Activated naive CD8-positive, alpha-beta T cell treated with anti-CD3 and anti-CD28 coated beads, Interleukin-2, amount 10 ng/mL, durations not matched to agents 7 days and 5 days (primary cell): ENCODE results near the gene SPRING1. TPM values are rescaled to one million over a fixed set of nuclear protein-coding genes. Genes with fewer than 3 reads are reported as not detected.

ENCODE experiments used
- ATAC-seq: fragments of 150-1000 bp; cut with Tn5 transposase; one replicate; pipeline ENCODE4 v1.10.0; 2021; ENCODE audit warnings: low read depth, moderate library complexity
- POLR2A ChIA-PET: fragments of 350-600 bp; sonication (Branson Sonifier 250); formaldehyde crosslinking; loops from one replicate; lab custom pipeline; 2021; ENCODE audit warnings: antibody characterized with exemption; lab: Charles Lee
- DNase-seq: peaks from one replicate; pipeline ENCODE4 v3.0.0; 2021
- H3K27ac Mint-ChIP-seq: one replicate; pipeline ENCODE4 v1.8.0; 2022; ENCODE audit warnings: mild to moderate bottlenecking, mixed read lengths
- H3K27me3 Mint-ChIP-seq: one replicate; pipeline ENCODE4 v1.8.0; 2022; ENCODE audit warnings: mild to moderate bottlenecking, moderate library complexity, mixed read lengths
- H3K36me3 Mint-ChIP-seq: one replicate; pipeline ENCODE4 v1.8.0; 2021; ENCODE audit warnings: mild to moderate bottlenecking, mixed read lengths
- H3K4me1 Mint-ChIP-seq: one replicate; pipeline ENCODE4 v1.8.0; 2021; ENCODE audit warnings: mixed read lengths
- H3K4me3 Mint-ChIP-seq: one replicate; pipeline ENCODE4 v1.8.0; 2022; ENCODE audit warnings: mild to moderate bottlenecking, moderate library complexity, mixed read lengths
- H3K9me3 Mint-ChIP-seq: one replicate; pipeline ENCODE4 v1.8.0; 2021; ENCODE audit warnings: mixed read lengths
- total RNA-seq, 2 experiments: library from RNA; stranded (reverse); gene quantifications; one replicate each; pipeline ENCODE4 v1.2.3, GENCODE V29; 2021

Gene SPRING1
- total RNA-seq, 2 experiments from 2014 or later, result 26.5 to 26.7 TPM

DNA sequence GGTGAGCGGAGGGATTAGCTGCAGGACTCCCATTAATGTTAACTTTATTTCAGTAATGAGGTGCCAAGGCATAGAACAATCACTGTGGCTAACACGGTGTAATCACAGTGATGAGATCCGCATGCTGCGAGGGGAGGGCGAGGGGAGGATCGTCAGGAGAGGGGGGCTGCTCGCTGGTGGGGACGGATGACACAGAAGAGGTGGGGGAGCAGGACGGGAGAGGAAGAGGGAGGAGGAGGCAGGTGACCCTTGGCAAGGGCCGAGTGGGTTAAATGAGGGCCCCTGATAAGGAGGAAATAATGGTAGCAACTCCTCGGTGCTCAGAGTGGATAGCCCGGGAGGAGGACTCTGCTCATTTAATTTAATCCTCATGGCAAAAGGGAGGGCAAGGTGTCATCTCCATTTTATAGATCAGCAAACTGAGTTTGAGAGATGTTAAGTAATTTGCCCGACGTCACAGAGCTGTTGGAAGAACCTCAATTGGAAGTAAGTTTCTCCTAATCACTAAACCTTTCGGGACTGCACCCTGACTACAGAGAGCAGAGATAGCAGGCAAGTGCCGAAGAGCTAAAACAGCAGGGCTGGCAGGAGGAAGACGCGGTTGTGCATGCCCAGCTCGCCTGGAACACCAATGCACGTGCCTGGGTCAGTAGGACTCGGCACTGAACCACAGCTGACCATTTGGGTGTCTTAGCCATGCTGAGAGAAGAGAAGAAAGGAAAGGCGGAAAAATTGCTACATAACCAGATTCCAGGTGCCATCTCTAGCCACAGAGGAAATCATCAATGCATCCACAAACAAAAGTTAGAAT, 43.0 kb downstream of the SPRING1 start:
- POLR2A ChIA-PET, result interaction anchor here (0.5 to 0.6 kb wide), 2 partner anchors 301 to 495 kb away, joined by 4 to 5 read pairs; no protein-coding TSS in a partner anchor
- peaks cover 14% of the 10 kb centered on the region for H3K4me1 Mint-ChIP-seq
- no peak overlapping the region for H3K27ac Mint-ChIP-seq
- no peaks in the 10 kb centered on the region for H3K36me3 Mint-ChIP-seq
- ATAC-seq (no peak), DNase-seq (no peak)
- H3K9me3 Mint-ChIP-seq, result no peaks in the 10 kb centered on the region
- no peak overlapping the region for H3K4me3 Mint-ChIP-seq
- H3K27me3 Mint-ChIP-seq, result peaks cover 45% of the 10 kb centered on the region

DNA sequence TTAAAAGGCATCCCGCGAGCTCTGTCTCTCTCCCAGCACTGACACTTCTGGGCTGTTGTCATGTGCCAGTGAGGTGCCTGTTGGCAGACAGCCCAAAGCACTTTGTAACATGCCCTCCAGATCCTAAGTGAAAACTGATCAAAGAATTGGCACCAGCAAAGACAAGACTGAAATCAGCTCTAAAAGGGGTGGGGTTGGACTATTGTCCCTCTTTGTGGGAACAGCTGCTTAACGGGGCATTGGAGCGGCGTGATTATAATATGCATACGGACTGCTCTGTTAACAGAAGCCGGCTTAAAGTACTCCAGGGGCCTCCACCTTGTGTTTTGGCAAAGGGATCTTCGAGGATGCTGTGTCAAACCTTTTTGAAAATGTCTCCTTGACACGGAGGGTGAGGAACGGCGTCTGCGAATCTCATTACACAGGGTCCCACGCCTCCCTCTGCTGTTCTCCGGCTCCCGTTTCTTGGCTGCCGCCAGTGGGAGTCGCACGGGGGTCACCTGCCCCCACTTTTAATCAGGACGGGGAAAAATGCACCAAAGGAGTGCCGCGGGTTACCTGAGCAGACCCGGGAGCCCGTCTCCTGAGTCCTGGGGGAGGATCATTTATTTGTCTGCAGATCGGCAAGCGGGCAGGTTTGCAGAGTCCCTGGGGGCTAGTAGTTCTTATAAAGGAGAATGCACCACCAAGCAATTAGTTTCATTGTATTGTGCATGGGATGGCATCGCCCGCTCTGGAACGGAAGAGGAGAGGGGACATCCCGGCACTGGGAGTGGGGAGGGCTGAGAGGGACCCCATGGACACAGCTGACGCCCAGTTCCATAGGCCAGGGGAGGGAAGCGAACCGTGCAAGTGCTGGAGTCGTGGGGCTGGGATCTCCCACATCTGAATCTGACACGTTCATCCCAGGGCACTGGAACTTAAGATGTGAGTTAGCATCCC, 44.3 kb downstream of the SPRING1 start:
- Mint-ChIP-seq H3K36me3 (no peaks in the 10 kb centered on the region), H3K27ac (no peak overlapping the region), H3K9me3 (no peaks in the 10 kb centered on the region), H3K27me3 (peaks cover 52% of the 10 kb centered on the region), H3K4me3 (no peak overlapping the region), H3K4me1 (peaks cover 14% of the 10 kb centered on the region)
- no peak for ATAC-seq
- DNase-seq, result no peak
- POLR2A ChIA-PET, result no interaction called here

DNA sequence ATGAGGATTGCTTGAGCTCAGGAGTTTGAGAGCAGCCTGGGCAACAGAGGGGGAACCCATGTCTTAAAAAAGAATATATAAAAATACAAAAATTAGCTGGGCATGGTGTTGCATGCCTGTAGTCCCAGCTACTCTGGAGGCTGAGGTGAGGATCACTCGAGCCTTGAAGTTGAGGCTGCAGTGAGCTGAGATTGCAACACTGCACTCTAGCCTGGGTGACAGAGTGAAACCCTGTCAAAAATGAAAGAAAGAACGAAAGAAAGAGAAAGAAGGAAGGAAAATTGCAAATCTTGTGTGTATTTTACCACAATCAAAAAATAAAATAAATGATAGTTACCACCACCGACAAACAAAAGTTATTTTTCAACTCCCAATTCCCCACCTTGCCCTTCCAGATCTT, 45.3 kb downstream of the SPRING1 start:
- POLR2A ChIA-PET, result no interaction called here
- DNase-seq (no peak), ATAC-seq (no peak)
- H3K27me3 Mint-ChIP-seq, result peaks cover 48% of the 10 kb centered on the region
- H3K27ac Mint-ChIP-seq, result no peak overlapping the region
- H3K36me3 Mint-ChIP-seq, result no peaks in the 10 kb centered on the region
- peaks cover 14% of the 10 kb centered on the region for H3K4me1 Mint-ChIP-seq
- H3K9me3 Mint-ChIP-seq, result no peaks in the 10 kb centered on the region
- H3K4me3 Mint-ChIP-seq, result no peak overlapping the region

DNA sequence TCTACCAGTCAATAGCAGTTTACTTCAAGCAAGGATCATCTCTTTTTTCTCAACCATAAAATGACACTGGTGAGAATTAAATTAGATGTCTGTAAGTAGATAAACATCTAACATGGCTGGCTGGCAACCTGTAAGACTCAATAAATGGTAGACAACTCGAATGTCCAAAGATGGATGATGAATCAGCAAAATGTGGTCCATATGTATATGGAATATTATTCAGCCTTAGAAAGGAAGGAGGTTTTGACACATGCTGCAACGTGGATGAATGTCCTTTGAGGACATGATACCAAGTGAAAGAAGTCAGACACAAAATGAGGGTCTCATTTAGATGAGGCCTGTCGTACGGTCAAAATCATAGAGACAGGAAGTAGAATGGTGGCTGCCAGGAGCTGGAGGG, 46.2 kb downstream of the SPRING1 start:
- no peak for DNase-seq
- H3K4me3 Mint-ChIP-seq, result no peak overlapping the region
- ATAC-seq, result no peak
- peaks cover 14% of the 10 kb centered on the region for H3K4me1 Mint-ChIP-seq
- H3K36me3 Mint-ChIP-seq, result no peaks in the 10 kb centered on the region
- POLR2A ChIA-PET, result no interaction called here
- H3K27me3 Mint-ChIP-seq, result peaks cover 46% of the 10 kb centered on the region
- no peak overlapping the region for H3K27ac Mint-ChIP-seq
- no peaks in the 10 kb centered on the region for H3K9me3 Mint-ChIP-seq

DNA sequence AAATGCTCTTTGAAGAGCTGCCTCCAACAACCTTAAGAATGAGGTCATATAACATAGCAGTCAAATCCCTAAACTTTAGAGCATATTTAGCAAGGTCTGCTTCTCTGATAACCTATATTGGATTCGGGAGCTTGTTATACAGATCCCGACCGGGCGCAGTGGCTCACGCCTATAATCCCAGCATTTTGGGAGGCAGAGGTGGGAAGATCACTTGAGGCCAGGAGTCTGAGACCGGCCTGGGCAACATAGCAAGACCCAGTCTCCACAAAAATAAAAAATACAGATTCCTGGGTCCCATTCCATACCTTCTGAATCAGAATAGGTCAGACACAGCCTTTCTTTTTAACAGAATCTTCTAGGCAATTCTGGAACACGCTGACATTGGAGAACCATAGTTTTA, 46.7 kb downstream of the SPRING1 start:
- POLR2A ChIA-PET, result no interaction called here
- Mint-ChIP-seq H3K4me1 (peaks cover 14% of the 10 kb centered on the region), H3K36me3 (no peaks in the 10 kb centered on the region), H3K4me3 (no peak overlapping the region), H3K27ac (no peak overlapping the region), H3K9me3 (no peaks in the 10 kb centered on the region), H3K27me3 (peaks cover 42% of the 10 kb centered on the region)
- ATAC-seq, result no peak
- DNase-seq, result no peak

DNA sequence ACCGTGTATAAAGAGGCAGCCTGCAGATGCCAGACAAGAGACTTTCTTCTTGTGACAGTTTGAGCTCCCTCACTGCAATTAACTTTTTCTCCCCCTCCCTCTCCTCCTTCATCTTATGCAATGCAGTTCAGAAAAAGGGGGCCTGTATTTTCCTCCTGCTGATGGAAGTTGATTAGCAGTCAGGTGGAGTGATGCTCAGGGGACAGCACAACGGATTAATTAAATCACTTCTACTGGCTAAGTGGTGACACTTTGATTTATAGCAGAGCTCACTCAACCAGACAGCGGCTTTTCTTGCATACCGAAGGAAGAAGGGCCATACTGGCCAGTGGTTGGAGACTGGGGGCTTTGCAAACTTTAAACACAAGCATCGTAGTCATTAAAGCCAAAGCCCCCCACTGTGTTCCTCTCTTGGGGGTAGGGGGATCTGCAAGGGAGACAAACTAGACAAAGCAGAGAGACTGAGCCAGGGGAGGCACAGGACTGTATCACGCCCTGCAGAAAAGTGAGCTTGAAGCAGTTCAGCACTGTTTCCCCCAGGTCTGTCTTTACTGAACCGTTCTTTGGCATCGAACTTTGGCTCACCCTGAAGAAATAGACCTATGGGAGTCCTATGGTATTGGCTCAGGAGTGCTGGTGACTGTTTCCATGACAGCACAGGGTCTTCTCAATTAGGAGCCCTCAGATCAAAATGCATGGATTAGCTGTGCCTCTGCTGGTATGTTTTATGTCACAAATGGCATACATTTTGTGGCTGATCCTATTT, 47.7 kb downstream of the SPRING1 start:
- H3K27ac Mint-ChIP-seq, result no peak overlapping the region
- POLR2A ChIA-PET, result no interaction called here
- peaks cover 39% of the 10 kb centered on the region for H3K27me3 Mint-ChIP-seq
- H3K4me3 Mint-ChIP-seq, result no peak overlapping the region
- no peaks in the 10 kb centered on the region for H3K9me3 Mint-ChIP-seq
- ATAC-seq, result no peak
- DNase-seq, result no peak
- no peaks in the 10 kb centered on the region for H3K36me3 Mint-ChIP-seq
- H3K4me1 Mint-ChIP-seq, result peaks cover 12% of the 10 kb centered on the region

DNA sequence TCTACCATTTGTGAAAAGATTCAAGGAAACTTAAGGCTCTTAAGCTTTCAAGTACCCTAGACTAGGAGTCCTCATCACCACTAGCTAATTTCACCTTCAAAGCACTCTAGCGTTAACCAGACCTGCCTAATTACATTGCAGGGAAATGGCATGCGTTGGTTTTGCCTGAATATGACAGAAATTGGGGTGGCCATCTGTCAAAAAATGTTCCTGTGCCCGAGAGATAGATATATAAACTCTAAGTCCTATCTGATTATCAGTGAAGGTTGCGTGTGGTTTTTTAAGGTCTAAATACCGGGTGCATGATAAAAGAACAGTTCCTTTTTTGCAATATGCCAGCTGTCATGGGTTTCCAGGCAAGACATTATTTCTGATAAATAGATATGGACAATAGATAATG, 48.3 kb downstream of the SPRING1 start:
- ATAC-seq (no peak), DNase-seq (no peak)
- Mint-ChIP-seq H3K4me3 (no peak overlapping the region), H3K4me1 (peaks cover 8% of the 10 kb centered on the region), H3K36me3 (no peaks in the 10 kb centered on the region), H3K27me3 (peaks cover 33% of the 10 kb centered on the region), H3K9me3 (no peaks in the 10 kb centered on the region), H3K27ac (no peak overlapping the region)
- POLR2A ChIA-PET, result no interaction called here

Other genes starting within 250 kb of the SPRING1 start
- under 1 TPM; 0.85 to 0.89 TPM for gene MAP1LC3B2, start 178.7 kb downstream of the SPRING1 start, total RNA-seq
- 10 to 100 TPM; 10.8 to 11.4 TPM for gene RNFT2, start 246 bp upstream of the SPRING1 start, total RNA-seq
- not detected for gene HRK, start 143.4 kb upstream of the SPRING1 start, total RNA-seq
- 10 to 100 TPM; 12.0 to 14.1 TPM for gene FBXW8, start 172.9 kb upstream of the SPRING1 start, total RNA-seq